B cell (primary cell): ENCODE data around the gene PPP1R9A. TPM values are rescaled to one million over a fixed set of nuclear protein-coding genes. Genes with fewer than 3 reads are reported as not detected.

Source experiments
- ATAC-seq: fragments of 200-7000 bp; cut with Tn5 transposase; one replicate; pipeline ENCODE4 v1.10.0; 2021; ENCODE audit warnings: low read depth, mild to moderate bottlenecking, moderate number of reproducible peaks, moderate library complexity
- CTCF ChIA-PET: fragments of 350-600 bp; sonication (Branson Sonifier 250); formaldehyde crosslinking; loops from one replicate; lab custom pipeline; 2021; ENCODE audit warnings: antibody characterized with exemption, inconsistent platforms; lab: Charles Lee
- POLR2A ChIA-PET: fragments of 350-600 bp; sonication (Branson Sonifier 250); formaldehyde crosslinking; loops from one replicate; lab custom pipeline; 2021; ENCODE audit warnings: antibody characterized with exemption; lab: Charles Lee
- DNase-seq: peaks from one replicate; pipeline ENCODE4 v3.0.0; 2013
- H2AFZ ChIP-seq: 2 replicates; pipeline ENCODE4 v1.6.1; 2012; ENCODE audit warnings: mild to moderate bottlenecking, low read depth, low read length; ENCODE audit not compliant: insufficient read depth, poor library complexity, severe bottlenecking
- H3K27ac ChIP-seq, 2 donors: 1 replicate in 1 of 2; 2 replicates in 1 of 2; pipeline ENCODE4 v1.5.1; 2012 to 2013; ENCODE audit warnings: low read length in 2 of 2, mild to moderate bottlenecking in 2 of 2, moderate library complexity in 1 of 2
- H3K27me3 ChIP-seq, 4 experiments: fragments of 200-600 bp in 1 of 4; sonication (generic) in 1 of 4; replicated peaks in 1 of 4; 1 replicate in 2 of 4; 2 replicates in 2 of 4; pipeline versions ENCODE4 v1.6.1 to v1.7.0; 2013 to 2016; ENCODE audit warnings: low read length in 3 of 4, mild to moderate bottlenecking in 2 of 4, mixed read lengths in 1 of 4, moderate library complexity in 1 of 4; ENCODE audit not compliant: insufficient read depth in 4 of 4, control insufficient read depth in 3 of 4; ENCODE audit errors: control extremely low read depth in 1 of 4
- H3K36me3 ChIP-seq, 2 experiments: replicated peaks in 1 of 2; 1 replicate in 1 of 2; 2 replicates in 1 of 2; pipeline versions ENCODE4 v1.6.1 to v1.7.1; 2013; ENCODE audit warnings: low read length in 1 of 2; ENCODE audit not compliant: insufficient read depth in 2 of 2, control insufficient read depth in 1 of 2; ENCODE audit errors: control extremely low read depth in 1 of 2, extremely low read depth in 1 of 2
- H3K4me1 ChIP-seq, 2 donors: fragments of 200-600 bp in 1 of 2; sonication (generic) in 1 of 2; 1 replicate in 1 of 2; 2 replicates in 1 of 2; pipeline versions ENCODE4 v1.5.1 to v1.6.1; 2013 to 2017; ENCODE audit warnings: low read length in 2 of 2; ENCODE audit not compliant: control insufficient read depth in 2 of 2, insufficient read depth in 2 of 2
- H3K4me2 ChIP-seq: replicated peaks from 2 replicates; pipeline ENCODE3; 2012; ENCODE audit warnings: mild to moderate bottlenecking, low read depth, low read length; ENCODE audit not compliant: poor library complexity, severe bottlenecking
- H3K4me3 ChIP-seq, 5 experiments: fragments of 200-600 bp in 1 of 5; sonication (generic) in 1 of 5; 1 replicate in 3 of 5; 2 replicates in 2 of 5; pipeline versions ENCODE4 v1.5.1 to v1.7.0; 2011 to 2016; ENCODE audit warnings: low read length in 4 of 5, mild to moderate bottlenecking in 4 of 5, low read depth in 2 of 5, control low read depth in 1 of 5, moderate library complexity in 1 of 5; ENCODE audit not compliant: insufficient read depth in 1 of 5; ENCODE audit errors: control extremely low read depth in 1 of 5, extremely low read depth in 1 of 5
- H3K79me2 ChIP-seq: fragments of 200-600 bp; sonication (generic); one replicate; pipeline ENCODE4 v1.6.0; 2016; ENCODE audit warnings: low read length; ENCODE audit not compliant: control insufficient read depth, insufficient read depth
- H3K9ac ChIP-seq: fragments of 200-600 bp; sonication (generic); 2 replicates; pipeline ENCODE4 v1.6.1; 2017; ENCODE audit warnings: mild to moderate bottlenecking, low read length, moderate library complexity
- H3K9me3 ChIP-seq, 3 donors: one replicate each; pipeline versions ENCODE4 v1.6.1 to v1.7.1; 2013; ENCODE audit warnings: low read length in 2 of 3; ENCODE audit not compliant: control insufficient read depth in 2 of 3, insufficient read depth in 1 of 3; ENCODE audit errors: control extremely low read depth in 1 of 3
- H4K20me1 ChIP-seq: 2 replicates; pipeline ENCODE4 v1.6.0; 2012; ENCODE audit warnings: mild to moderate bottlenecking, low read length; ENCODE audit not compliant: insufficient read depth, control insufficient read depth, poor library complexity, severe bottlenecking
- H3K27ac Mint-ChIP-seq: one replicate; pipeline ENCODE4 v1.8.0; 2021; ENCODE audit warnings: mixed read lengths
- H3K27me3 Mint-ChIP-seq: one replicate; pipeline ENCODE4 v1.8.0; 2021; ENCODE audit warnings: mixed read lengths
- H3K4me1 Mint-ChIP-seq: one replicate; pipeline ENCODE4 v1.8.0; 2021; ENCODE audit warnings: mixed read lengths
- H3K4me3 Mint-ChIP-seq: one replicate; pipeline ENCODE4 v1.8.0; 2021; ENCODE audit warnings: mixed read lengths
- H3K9me3 Mint-ChIP-seq: one replicate; pipeline ENCODE4 v1.8.0; 2022; ENCODE audit warnings: mixed read lengths; ENCODE audit not compliant: insufficient read depth
- EZH2 ChIP-seq: IDR thresholded peaks from 2 replicates; pipeline ENCODE4 v1.6.1; 2012; ENCODE audit warnings: borderline replicate concordance, low read depth, mild to moderate bottlenecking, moderate library complexity, low read length; ENCODE audit not compliant: insufficient read depth, poor library complexity, severe bottlenecking
- WGBS: methylation state at CpG from one replicate; pipeline ENCODE4 v1.1.5; 2013; ENCODE audit warnings: missing lambda C conversion rate; ENCODE audit not compliant: insufficient coverage; 5-methylcytosine and 5-hydroxymethylcytosine counted together
- intact Hi-C: fragments of 100-400 bp; cut with micrococcal nuclease; formaldehyde crosslinking; loops from one replicate; pipeline ENCODE4 v1.10.0; 2022
- polyA plus RNA-seq: library from polyadenylated mRNA; depleted of rRNA; stranded (reverse); fragments of >200 nt; gene quantifications from 2 replicates; pipeline ENCODE4 v1.2.3, GENCODE V29; 2012
- total RNA-seq, 2 donors: library from RNA; stranded (reverse); fragments of 120-200 nt in 1 of 2; gene quantifications; 1 replicate in 1 of 2; 2 replicates in 1 of 2; pipeline versions ENCODE4 v1.2.3 to v1.2.4, GENCODE V29; 2013 to 2022
- TF ChIP-seq, protein P1 (sequence below): fragments of 200-600 bp; IDR thresholded peaks from one replicate; pipeline ENCODE4 v1.8.0; 2022; ENCODE audit warnings: antibody characterized with exemption, mild to moderate bottlenecking

Gene PPP1R9A
- total and polyA plus RNA-seq, 2 donors (not counting 1 experiment from before 2014, with no cell fraction given): 1.1 to 4.8 TPM

DNA sequence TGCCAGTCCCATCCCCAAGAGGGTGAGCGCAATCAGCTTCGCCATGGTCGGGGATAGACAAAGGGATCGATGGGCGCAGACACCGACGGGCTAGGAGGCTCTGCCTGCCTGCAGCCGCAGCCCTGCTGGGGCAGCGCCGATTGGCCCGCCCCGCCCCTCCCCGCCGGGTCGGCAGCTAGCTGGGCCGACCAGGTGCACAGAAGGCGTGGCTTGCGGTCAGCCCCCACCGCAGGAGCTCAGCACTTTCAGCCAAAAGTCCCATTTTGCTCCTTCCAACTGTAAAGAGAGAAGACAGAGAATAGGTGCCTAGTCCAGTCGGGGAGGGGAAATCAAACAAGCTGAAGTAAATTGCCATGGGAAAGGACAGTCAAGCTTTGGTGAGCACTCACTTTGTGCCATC, 417.0 kb downstream of the PPP1R9A start, which contains the start of gene PON1:
PON1 (minus strand) TSS at position 102 of the 400 bp plus-strand sequence; CDS start at position 45, 57 bp downstream.
- Mint-ChIP-seq H3K4me1 (peaks cover 6% of the 10 kb centered on the region), H3K27ac (no peak within 1 kb of the TSS), H3K4me3 (no peak within 1 kb of the TSS), H3K9me3 (no peaks in the 10 kb centered on the region), H3K27me3 (peaks cover 19% of the 10 kb centered on the region)
- ChIA-PET POLR2A (no interaction called here), CTCF (no interaction called here)
- no peak within 1 kb of the TSS for H3K9ac ChIP-seq
- H3K27ac ChIP-seq: no peak within 1 kb of the TSS
- WGBS: 83% methylated on average over 18 of the region's 20 CpGs
- H3K9me3 ChIP-seq: no peaks in the 10 kb centered on the region
- no peak within 1 kb of the TSS for H2AFZ ChIP-seq
- H3K4me1 ChIP-seq: peaks cover 0 to 5% of the 10 kb centered on the region in 2 donors
- H3K4me2 ChIP-seq: peak within 1 kb of the TSS; percentile 23
- no peaks in the 10 kb centered on the region for H3K79me2 ChIP-seq
- peak; percentile 29 for DNase-seq
- peak; percentile 41 for ATAC-seq
- no peaks in the 10 kb centered on the region for H3K36me3 ChIP-seq
- intact Hi-C loops: no loop called here
- no peak for TF ChIP-seq EZH2
- TF ChIP-seq, protein P1, sequence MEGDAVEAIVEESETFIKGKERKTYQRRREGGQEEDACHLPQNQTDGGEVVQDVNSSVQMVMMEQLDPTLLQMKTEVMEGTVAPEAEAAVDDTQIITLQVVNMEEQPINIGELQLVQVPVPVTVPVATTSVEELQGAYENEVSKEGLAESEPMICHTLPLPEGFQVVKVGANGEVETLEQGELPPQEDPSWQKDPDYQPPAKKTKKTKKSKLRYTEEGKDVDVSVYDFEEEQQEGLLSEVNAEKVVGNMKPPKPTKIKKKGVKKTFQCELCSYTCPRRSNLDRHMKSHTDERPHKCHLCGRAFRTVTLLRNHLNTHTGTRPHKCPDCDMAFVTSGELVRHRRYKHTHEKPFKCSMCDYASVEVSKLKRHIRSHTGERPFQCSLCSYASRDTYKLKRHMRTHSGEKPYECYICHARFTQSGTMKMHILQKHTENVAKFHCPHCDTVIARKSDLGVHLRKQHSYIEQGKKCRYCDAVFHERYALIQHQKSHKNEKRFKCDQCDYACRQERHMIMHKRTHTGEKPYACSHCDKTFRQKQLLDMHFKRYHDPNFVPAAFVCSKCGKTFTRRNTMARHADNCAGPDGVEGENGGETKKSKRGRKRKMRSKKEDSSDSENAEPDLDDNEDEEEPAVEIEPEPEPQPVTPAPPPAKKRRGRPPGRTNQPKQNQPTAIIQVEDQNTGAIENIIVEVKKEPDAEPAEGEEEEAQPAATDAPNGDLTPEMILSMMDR: no peak
- H4K20me1 ChIP-seq: no peaks in the 10 kb centered on the region
- no peak within 1 kb of the TSS for H3K4me3 ChIP-seq
- peaks cover 0 to 4% (median 0%) of the 10 kb centered on the region in 4 experiments for H3K27me3 ChIP-seq

DNA sequence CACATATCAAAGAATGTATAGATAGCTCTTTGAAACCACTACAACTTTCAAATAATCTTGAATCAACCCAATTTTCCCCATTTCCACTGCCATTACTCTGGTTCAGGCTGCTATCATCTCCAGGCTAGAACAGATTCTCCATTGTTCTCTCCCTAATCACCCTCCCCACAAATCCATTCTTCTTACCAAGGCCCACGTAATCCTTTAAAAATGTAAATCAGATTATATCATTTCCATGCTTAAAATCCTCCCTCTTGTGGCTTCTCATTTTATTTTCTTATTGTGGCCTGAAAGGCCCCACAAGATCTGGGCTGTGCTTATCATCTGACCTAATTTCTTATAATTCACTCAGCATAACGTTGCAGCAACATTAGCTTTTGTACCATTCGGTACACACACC, 420.0 kb downstream of the PPP1R9A start:
- POLR2A ChIA-PET: no interaction called here
- TF ChIP-seq, protein P1: no peak
- no peak for TF ChIP-seq EZH2
- DNase-seq (no peak), ATAC-seq (no peak)
- intact Hi-C loops: no loop called here
- Histone ChIP-seq H3K4me3 (no peak overlapping the region), H2AFZ (no peak overlapping the region), H3K27ac (no peak overlapping the region), H3K4me1 (peaks cover 5 to 8% of the 10 kb centered on the region in 2 donors), H3K9me3 (no peaks in the 10 kb centered on the region), H3K36me3 (no peaks in the 10 kb centered on the region), H3K79me2 (no peaks in the 10 kb centered on the region), H3K27me3 (peaks cover 0 to 4% (median 0%) of the 10 kb centered on the region in 4 experiments), H3K9ac (no peak overlapping the region), H4K20me1 (no peaks in the 10 kb centered on the region), H3K4me2 (no peak overlapping the region)
- Mint-ChIP-seq H3K4me3 (no peak overlapping the region), H3K27ac (no peak overlapping the region), H3K27me3 (peaks cover 19% of the 10 kb centered on the region), H3K9me3 (no peaks in the 10 kb centered on the region), H3K4me1 (peaks cover 13% of the 10 kb centered on the region)
- CTCF ChIA-PET: no interaction called here
- WGBS: 95% methylated on average over 3 of the region's 3 CpGs
